ENCODE measurements around the gene HAUS6. TPM values are rescaled to one million over a fixed set of nuclear protein-coding genes. Genes with fewer than 3 reads are reported as not detected.
"Not testable (repeated sequence)": the region's sequence is repeated elsewhere in the genome, so short reads cannot be mapped to it uniquely, and the experiment has no call there.

Gene HAUS6
- total and polyA plus RNA-seq, 10 donors: 4.4 to 13.5 (median 11.9) TPM

DNA sequence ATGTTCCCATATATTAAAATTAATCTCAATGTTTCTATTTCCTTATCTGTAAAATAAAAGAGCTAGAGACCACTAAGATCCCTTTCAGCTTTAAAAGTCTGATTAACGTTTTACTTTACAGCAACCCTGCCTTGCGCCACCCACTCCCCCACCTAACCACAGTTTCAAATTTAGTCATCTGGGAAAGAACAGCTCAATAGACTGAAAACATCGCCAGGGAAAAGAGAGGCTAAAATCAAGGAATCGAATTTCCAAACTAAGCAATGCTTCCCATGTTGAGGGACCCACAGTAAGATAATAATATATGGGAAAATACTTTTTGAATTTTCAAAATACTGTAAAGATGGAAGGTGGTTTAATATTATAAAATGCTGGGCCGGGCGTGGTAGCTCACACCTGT lies 76.3 kb downstream of the HAUS6 start:
- Histone ChIP-seq H3K36me3 (no peaks in the 10 kb centered on the region), H3K4me3 (no peak overlapping the region), H3K27ac (no peak overlapping the region), H3K27me3 (replicated peaks in 1 of 7) (peaks cover 0 to 10% (median 0%) of the 10 kb centered on the region in 7 donors), H3K4me1 (peaks cover 0 to 9% (median 0%) of the 10 kb centered on the region in 6 donors), H3K9me3 (peaks cover 0 to 5% (median 1%) of the 10 kb centered on the region in 8 donors)
- DNase-seq: no peak
- TF ChIP-seq POLR2AphosphoS5 (IDR thresholded peaks at IDR 0.05) (no peak), POLR2A (IDR thresholded peaks at IDR 0.05) (no peak)
- TF ChIP-seq, protein P1, sequence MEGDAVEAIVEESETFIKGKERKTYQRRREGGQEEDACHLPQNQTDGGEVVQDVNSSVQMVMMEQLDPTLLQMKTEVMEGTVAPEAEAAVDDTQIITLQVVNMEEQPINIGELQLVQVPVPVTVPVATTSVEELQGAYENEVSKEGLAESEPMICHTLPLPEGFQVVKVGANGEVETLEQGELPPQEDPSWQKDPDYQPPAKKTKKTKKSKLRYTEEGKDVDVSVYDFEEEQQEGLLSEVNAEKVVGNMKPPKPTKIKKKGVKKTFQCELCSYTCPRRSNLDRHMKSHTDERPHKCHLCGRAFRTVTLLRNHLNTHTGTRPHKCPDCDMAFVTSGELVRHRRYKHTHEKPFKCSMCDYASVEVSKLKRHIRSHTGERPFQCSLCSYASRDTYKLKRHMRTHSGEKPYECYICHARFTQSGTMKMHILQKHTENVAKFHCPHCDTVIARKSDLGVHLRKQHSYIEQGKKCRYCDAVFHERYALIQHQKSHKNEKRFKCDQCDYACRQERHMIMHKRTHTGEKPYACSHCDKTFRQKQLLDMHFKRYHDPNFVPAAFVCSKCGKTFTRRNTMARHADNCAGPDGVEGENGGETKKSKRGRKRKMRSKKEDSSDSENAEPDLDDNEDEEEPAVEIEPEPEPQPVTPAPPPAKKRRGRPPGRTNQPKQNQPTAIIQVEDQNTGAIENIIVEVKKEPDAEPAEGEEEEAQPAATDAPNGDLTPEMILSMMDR (IDR thresholded peaks at IDR 0.05 in 8 of 11, conservative IDR thresholded peaks at IDR 0.05 in 3 of 11): no peak
- intact Hi-C loops (cut with DNase I; ENCODE audit: low total_unique reads): loop anchor here (5.0 to 10.0 kb wide), 2 partner anchors 582 to 769 kb away; no protein-coding TSS in a partner anchor
- WGBS, 5 donors: 68 to 85% (median 75%) methylated on average over 6 of the region's 6 CpGs

DNA sequence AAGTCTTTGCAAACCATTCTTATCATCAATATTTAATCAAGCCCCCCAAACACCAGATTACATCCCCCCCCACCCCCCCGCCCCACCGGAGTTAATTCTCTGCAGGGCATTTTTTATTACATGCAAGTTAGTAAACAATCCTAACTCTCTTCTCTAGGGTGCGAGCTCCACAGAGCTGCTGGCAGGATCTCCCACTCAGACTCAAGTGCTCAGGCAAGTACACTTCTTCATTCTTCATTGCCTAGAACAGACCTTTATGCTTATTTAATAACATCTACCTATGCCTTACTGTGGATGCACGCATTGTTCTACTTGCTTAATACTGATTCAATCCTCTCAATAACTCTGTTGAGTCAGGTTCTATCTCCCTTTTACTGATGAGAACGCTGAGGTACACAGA lies 79.6 kb downstream of the HAUS6 start:
- intact Hi-C loops (cut with DNase I; ENCODE audit: low total_unique reads): loop anchor here (10.0 kb wide), 1 partner anchor 578 kb away; no protein-coding TSS in a partner anchor

DNA sequence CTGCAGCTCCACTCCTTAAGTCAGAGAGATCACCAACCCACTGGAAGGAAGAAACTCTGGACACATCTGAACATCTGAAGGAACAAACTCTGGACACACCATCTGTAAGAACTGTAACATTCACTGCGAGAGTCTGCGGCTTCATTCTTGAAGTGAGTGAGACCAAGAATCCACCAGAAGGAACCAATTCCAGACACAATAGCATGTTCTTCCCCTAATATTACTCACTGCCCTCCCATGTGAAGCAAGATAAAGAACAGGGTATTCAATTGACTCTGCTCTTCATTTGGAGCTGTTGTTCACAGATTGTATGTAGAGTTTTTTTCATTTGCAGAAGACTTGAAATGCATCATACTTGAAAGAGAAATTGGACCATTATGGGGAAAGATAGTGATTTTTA lies 80.5 kb downstream of the HAUS6 start:
- Histone ChIP-seq H3K4me3 (no peak overlapping the region), H3K4me1 (no peaks in the 10 kb centered on the region), H3K27ac (no peak overlapping the region), H3K27me3 (replicated peaks in 1 of 7) (no peaks in the 10 kb centered on the region), H3K9me3 (peaks cover 0 to 5% (median 2%) of the 10 kb centered on the region in 8 donors), H3K36me3 (no peaks in the 10 kb centered on the region)
- DNase-seq: no peak
- WGBS, 5 donors: 69 to 98% (median 83%) methylated on average over 2 of the region's 2 CpGs
- intact Hi-C loops (cut with DNase I; ENCODE audit: low total_unique reads): loop anchor here (10.0 kb wide), 1 partner anchor 577 kb away; no protein-coding TSS in a partner anchor
- TF ChIP-seq POLR2A (IDR thresholded peaks at IDR 0.05): no peak

More for the DNA sequence above, 79.6 kb downstream of the HAUS6 start:
- H3K36me3 ChIP-seq: no peaks in the 10 kb centered on the region
- no peaks in the 10 kb centered on the region for H3K4me1 ChIP-seq
- peaks cover 0 to 5% (median 2%) of the 10 kb centered on the region in 8 donors for H3K9me3 ChIP-seq
- DNase-seq: no peak
- no peaks in the 10 kb centered on the region for H3K27me3 ChIP-seq (replicated peaks in 1 of 7)
- WGBS, 5 donors: 69 to 88% (median 82%) methylated on average over 5 of the region's 5 CpGs
- no peak overlapping the region for H3K27ac ChIP-seq
- TF ChIP-seq POLR2AphosphoS5 (IDR thresholded peaks at IDR 0.05) (no peak), POLR2A (IDR thresholded peaks at IDR 0.05) (no peak)
- TF ChIP-seq, protein P1 (IDR thresholded peaks at IDR 0.05 in 8 of 11, conservative IDR thresholded peaks at IDR 0.05 in 3 of 11): no peak
- no peak overlapping the region for H3K4me3 ChIP-seq

DNA sequence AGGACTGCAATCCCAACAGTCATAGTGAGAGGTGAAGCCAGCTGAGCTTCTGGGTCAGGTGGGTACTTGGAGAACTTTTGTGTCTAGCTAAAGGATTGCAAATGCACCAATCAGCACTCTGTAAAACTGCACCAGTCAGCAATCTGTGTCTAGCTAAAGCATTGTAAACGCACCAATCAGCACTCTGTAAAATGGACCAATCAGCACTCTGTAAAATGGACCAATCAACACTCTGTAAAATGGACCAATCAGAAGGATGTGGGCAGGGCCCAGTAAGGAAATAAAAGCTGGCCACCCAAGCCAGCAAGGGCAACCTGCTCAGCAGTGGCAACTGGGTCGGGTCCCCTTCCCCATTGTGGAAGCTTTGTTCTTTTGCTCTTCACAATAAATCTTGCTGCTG lies 81.1 kb downstream of the HAUS6 start:
- intact Hi-C loops (cut with DNase I; ENCODE audit: low total_unique reads): loop anchor here (10.0 kb wide), 1 partner anchor 577 kb away; no protein-coding TSS in a partner anchor
- H3K4me3 ChIP-seq; H3K27ac ChIP-seq; H3K9me3 ChIP-seq; DNase-seq; H3K27me3 ChIP-seq (replicated peaks in 1 of 7); H3K36me3 ChIP-seq; H3K4me1 ChIP-seq: not testable (repeated sequence)
- 89 to 100% (median 93%) methylated on average over 2 of the region's 2 CpGs for WGBS, 5 donors

DNA sequence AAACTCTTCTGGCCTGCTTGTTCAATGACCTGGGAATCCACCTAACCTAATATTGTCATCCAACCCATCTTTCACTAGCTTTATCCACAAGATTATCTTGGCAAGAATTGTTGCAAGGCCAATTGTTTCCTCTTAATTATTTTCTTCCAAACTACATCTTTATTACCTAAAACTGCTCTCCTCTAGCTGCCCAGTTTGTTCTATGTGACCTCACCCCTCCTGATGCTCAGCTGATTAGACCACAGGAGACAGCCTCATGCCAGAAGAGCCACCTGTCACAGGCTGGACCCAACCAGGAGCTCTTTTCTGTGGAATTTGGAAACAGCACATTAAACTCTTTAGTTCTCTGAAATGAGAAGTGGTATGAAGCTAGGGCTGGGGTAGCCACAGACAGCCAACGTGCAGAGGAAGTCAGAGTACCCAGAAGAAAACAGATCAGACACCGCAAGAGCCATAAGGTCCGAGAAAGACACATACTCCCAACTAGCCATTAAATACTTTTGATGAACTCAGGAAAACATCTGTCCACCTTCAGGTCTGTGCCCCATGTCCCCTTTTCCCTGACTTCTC lies 81.7 kb downstream of the HAUS6 start:
- H3K27ac ChIP-seq: no peak overlapping the region
- TF ChIP-seq, protein P1 (IDR thresholded peaks at IDR 0.05 in 8 of 11, conservative IDR thresholded peaks at IDR 0.05 in 3 of 11): no peak
- TF ChIP-seq POLR2A (IDR thresholded peaks at IDR 0.05): no peak
- TF ChIP-seq POLR2AphosphoS5 (IDR thresholded peaks at IDR 0.05): no peak
- H3K27me3 ChIP-seq (replicated peaks in 1 of 7): no peaks in the 10 kb centered on the region
- no peaks in the 10 kb centered on the region for H3K36me3 ChIP-seq
- intact Hi-C loops (cut with DNase I; ENCODE audit: low total_unique reads): loop anchor here (10.0 kb wide), 1 partner anchor 576 kb away; no protein-coding TSS in a partner anchor
- WGBS, 5 donors: 27 to 54% (median 39%) methylated on average over 3 of the region's 3 CpGs
- no peaks in the 10 kb centered on the region for H3K4me1 ChIP-seq
- H3K4me3 ChIP-seq: no peak overlapping the region
- peaks cover 0 to 5% (median 2%) of the 10 kb centered on the region in 8 donors for H3K9me3 ChIP-seq
- no peak for DNase-seq

All from spleen (tissue), 11 donors.